Fibroblast of skin of left quadriceps (primary cell): ENCODE data around the gene SNUPN.
"Not testable (repeated sequence)": the region's sequence is repeated elsewhere in the genome, so short reads cannot be mapped to it uniquely, and the experiment has no call there.

Source experiments
- DNase-seq, 2 experiments: peaks; one replicate each; pipeline ENCODE4 v3.0.0-alpha.2; 2013; ENCODE audit warnings: low read depth in 2 of 2

SNUPN gene

DNA sequence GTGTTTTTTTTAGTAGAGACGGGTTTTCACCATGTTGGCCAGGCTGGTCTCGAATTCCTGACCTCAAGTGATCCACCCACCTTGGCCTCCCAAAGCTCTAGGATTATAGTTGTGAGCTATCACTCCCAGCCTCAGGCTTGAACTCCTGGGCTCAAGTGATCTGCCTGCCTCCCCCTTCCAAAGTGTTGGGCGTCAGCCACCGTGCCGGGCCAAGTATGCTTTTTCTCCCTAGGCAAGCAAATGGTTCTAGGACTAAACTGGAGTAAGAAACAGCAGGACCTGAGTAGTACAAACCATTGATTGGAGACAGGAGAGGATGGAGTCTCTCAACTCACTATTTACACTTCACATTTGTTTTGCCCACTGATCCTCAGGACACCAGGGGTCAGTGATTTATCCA, 41.8 kb downstream of the SNUPN start:
- DNase-seq, result no peak

DNA sequence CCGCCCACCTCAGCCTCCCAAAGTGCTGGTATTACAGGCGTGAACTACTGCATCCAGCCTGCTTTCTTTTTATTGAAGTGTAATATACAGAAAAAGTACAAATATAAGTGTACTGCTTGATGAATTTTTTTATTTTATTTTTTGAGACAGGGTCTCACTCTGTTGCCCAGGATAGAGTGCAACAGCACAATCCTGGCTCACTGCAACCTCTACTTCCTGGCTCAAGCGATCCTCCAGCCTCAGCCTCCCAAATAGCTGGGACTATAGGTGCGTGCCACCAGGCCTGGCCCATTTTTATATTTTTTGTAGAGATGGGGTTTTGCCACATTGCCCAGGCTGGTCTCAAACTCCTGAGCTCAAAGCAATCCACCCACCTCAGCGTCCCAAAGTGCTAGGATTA, 42.6 kb downstream of the SNUPN start:
- DNase-seq, result not testable (repeated sequence)

GRCh38 chr15:75578948-75579920, 46.3 kb downstream of the SNUPN start, which contains the start of gene PTPN9:
Gene PTPN9, minus strand, starts transcription at chr15:75579315. Its CDS starts 539 bp downstream, at chr15:75578776.
- DNase-seq, result peak; percentile 63 to 65

- no peak for DNase-seq
Observed at GRCh38 chr15:75578173-75578947, 47.2 kb downstream of the SNUPN start.

- no peak for DNase-seq
Observed at GRCh38 chr15:75577401-75578172, 47.9 kb downstream of the SNUPN start.

DNA sequence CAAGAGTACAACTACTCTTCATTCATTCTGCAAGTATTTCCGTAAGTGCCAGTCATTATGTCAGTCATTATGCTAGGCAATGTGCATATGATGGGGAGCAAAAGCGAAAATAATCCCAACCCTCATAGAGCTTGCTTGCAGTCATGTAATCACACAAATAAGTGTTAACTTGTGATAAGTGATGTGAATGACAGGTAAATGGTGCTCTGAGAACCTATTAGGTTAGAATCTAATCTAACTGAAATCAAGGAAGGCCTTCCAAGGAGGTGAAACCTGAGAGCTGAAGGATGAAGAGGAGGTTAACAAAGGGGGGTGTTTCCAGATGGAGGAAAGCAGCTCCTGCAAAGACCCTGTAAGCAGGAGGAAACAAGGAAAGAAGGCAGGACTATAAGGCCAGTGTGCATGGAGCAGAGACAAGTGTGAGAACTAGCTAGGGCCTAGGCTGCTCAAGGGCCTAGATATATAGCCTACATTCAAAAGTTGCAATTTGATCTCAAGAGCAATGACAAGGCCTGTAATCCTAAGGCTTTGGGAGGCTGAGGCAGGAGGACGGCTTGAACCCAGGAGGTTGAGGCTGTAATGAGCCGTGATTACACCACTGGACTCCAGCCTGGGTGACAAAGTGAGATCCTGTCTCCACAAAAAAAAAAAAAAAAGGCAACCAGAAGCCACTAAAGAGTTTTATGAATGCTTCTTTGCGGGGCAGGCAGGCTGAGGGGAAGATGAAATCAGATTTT, 51.7 kb downstream of the SNUPN start:
- no peak for DNase-seq

DNA sequence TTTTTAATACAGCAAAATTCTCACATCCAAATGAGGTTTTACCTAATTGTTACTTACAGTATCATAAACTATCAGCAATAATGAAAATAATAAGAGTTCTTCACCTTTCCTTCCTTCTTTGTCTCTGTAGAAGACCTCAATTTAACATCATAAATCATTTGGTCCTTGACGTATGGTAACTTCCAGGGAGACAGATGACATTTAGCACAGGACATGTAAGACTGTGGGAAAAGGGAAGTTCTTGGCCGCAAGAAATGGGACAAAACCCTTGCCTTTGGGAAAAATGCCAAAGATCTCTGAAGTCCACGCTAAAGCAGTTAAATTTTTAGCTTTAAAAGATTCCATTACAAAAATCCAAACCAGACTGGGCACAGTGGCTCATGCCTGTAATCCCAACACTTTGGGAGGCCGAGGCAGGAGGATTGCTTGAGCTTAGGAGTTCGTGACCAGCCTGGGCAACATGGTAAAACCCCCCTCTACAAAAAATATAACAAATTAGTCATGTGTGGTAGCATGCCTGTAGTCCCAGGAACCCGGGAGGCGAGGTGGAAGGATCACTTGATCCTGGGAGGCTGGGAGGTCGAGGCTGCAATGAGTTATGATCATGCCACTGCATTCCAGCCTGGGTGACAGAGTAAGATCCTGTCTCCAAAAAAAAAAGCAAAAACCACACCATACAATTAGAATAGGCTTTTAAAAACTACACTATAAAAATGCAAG, 55.2 kb downstream of the SNUPN start:
- DNase-seq, result no peak

DNA sequence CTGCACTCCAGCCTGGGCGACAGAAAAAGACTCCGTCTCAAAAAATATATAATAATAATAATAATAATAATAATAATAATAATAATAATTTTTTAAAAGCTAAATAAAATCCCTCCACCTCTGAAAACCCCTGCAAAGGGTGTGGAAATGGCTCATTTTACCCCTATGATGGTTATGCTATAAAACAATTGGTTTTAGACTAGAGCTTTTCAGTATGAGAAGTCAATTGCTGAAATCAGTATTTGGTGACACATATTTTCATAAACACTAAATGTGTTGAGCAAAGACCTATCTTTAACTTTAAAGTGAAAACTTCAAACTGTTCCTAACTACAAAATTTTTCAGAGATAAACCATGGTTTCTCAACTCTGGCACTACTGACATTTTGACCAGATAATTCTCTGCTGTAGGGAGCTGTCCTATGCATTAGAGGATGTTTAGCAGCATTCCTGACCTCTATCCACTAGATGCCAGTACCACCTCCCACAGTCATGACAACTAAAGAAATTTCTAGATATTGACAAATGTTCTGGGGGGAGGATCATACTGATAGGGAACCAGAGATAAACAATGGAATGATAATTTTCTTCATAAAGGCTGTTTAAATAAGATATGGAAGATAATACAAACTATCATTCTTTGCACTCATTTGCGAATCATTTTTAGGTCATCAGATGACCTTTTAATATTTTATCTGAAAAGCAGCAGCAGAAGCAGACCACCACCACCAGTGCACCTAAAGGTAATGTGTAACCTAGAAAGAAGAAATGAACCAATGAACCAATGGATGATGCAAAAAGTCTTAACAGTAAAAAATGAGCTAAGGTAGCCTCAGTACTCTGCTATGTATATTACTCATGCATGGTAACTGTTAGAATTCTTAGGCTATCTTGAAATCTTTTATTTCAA, 60.2 kb downstream of the SNUPN start:
- DNase-seq, result no peak

- no peak for DNase-seq
Observed at GRCh38 chr15:75561888-75562287, 63.6 kb downstream of the SNUPN start.

DNA sequence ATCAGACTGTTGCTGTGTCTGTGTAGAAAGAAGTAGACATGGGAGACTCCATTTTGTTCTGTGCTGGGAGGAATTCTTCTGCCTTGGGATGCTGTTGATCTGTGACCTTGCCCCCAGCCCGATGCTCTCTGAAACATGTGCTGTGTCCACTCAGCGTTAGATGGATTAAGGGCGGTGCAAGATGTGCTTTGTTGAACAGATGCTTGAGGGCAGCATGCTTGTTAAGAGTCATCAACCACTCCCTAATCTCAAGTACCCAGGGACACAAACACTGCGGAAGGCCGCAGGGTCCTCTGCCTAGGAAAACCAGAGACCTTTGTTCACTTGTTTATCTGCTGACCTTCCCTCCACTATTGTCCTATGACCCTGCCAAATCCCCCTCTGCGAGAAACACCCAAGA, 66.2 kb downstream of the SNUPN start:
- not testable (repeated sequence) for DNase-seq

- DNase-seq, result not testable (repeated sequence)
Observed at GRCh38 chr15:75558955-75559354, 66.6 kb downstream of the SNUPN start.

DNA sequence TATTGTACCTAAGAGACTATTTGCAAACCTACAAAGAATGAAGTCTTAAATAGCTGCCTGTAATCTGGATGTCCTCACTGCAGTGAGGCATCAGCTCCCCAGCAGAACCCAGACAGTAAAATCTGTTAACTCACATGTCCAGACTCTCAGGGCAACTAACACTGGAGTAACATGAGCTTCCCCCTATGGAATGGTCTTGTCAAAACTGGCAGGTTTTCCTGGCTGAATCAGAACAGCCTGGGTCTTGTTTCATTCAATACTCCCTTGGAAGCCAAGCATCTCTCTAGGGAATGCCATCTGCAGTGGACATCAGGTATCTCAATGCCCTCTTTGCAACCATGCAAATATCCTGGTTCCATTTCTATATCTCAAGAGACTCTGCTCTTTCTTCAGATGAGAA, 70.8 kb downstream of the SNUPN start:
- peak in 1 of 2 experiments; percentile 33 for DNase-seq

DNA sequence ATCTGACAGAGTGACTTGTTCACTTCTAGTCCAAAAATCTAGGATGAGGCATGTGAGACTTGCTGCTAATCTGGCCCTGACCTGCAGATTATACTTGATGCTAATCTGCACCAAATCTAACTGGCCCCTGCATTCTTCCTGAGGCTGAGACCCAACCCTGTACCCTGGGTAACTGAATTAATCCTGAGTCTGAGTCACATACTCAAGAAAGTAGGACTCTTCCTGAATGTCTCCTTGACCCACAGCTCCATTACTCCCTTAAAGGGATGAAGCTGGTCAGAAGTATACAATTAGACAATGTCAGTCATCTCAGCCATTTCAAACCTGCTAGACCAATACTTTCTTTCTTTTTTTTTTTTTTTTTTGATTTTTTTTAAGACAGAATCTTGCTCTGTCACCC, 71.9 kb downstream of the SNUPN start:
- no peak for DNase-seq

GRCh38 chr15:75551091-75551490, 74.4 kb downstream of the SNUPN start:
- no peak for DNase-seq
